HepG2 (cell line): ENCODE results near the gene NTPCR. TPM values are rescaled to one million over a fixed set of nuclear protein-coding genes. Genes with fewer than 3 reads are reported as not detected.

Experiments used
- ATAC-seq: fragments of 200-7000 bp; cut with Tn5 transposase; 3 replicates; pipeline ENCODE4 v1.9.1; 2020; ENCODE audit warnings: mild to moderate bottlenecking, moderate library complexity
- BruUV-seq: library from RNA; stranded (reverse); fragments of 400-500 nt; replicated peaks from 2 replicates; lab custom pipeline; 2021; lab: Mats Ljungman, UMichigan
- CTCF ChIA-PET: fragments of 300-600 bp; formaldehyde crosslinking; extraction: SDS; loops from one replicate; lab custom pipeline; 2021; ENCODE audit warnings: low total read pairs, inconsistent platforms, low intra/inter-chr PET ratio; lab: Yijun Ruan, JAX
- POLR2A ChIA-PET: fragments of 350-600 bp; sonication (Branson Sonifier 250); formaldehyde crosslinking; loops from one replicate; lab custom pipeline; 2020; ENCODE audit warnings: antibody characterized with exemption, inconsistent platforms; lab: Yijun Ruan, JAX
- DNase-seq: peaks from one replicate; pipeline ENCODE4 v3.0.0-alpha.2; 2015; ENCODE audit warnings: low spot score
- FAIRE-seq: peaks from 3 replicates; lab custom pipeline; 2011; peaks lifted over from hg19 to GRCh38; lab: Jason Lieb, UNC
- H2AFZ ChIP-seq: one replicate; pipeline ENCODE4 v1.6.1; 2011; ENCODE audit warnings: low read length, inconsistent platforms
- H3K27ac ChIP-seq: fragments of 300-600 bp; 3 replicates; pipeline ENCODE4 v1.8.0; 2011; ENCODE audit warnings: mixed run types, mild to moderate bottlenecking, mixed read lengths, low read length, inconsistent platforms; ENCODE audit not compliant: insufficient read depth; ENCODE audit errors: extremely low read length
- H3K27me3 ChIP-seq, 2 experiments: fragments of 200-600 bp in 1 of 2; 2 replicates in 1 of 2; 3 replicates in 1 of 2; pipeline versions ENCODE4 v1.6.0 to v1.8.0; 2011; ENCODE audit warnings: low read length in 2 of 2, mild to moderate bottlenecking in 2 of 2, moderate library complexity in 2 of 2, inconsistent platforms in 1 of 2; ENCODE audit not compliant: insufficient read depth in 2 of 2, control insufficient read depth in 1 of 2
- H3K36me3 ChIP-seq, 2 experiments: fragments of 200-600 bp in 1 of 2; replicated peaks in 1 of 2; 2 replicates in 1 of 2; 3 replicates in 1 of 2; pipeline versions ENCODE4 v1.5.1 to v1.8.0; 2011; ENCODE audit warnings: low read length in 2 of 2, inconsistent platforms in 1 of 2; ENCODE audit not compliant: insufficient read depth in 2 of 2, control insufficient read depth in 1 of 2
- H3K4me1 ChIP-seq: 2 replicates; pipeline ENCODE4 v1.5.1; 2012; ENCODE audit warnings: low read length, inconsistent platforms; ENCODE audit not compliant: insufficient read depth
- H3K4me2 ChIP-seq: 2 replicates; pipeline ENCODE4 v1.6.0; 2011; ENCODE audit warnings: low read depth, low read length, inconsistent platforms
- H3K4me3 ChIP-seq, 3 experiments: fragments of 200-600 bp in 1 of 3; sonication (generic), shearing (Covaris generic) in 1 of 3; replicated peaks in 1 of 3; 2 replicates each; pipeline ENCODE4 v1.5.1; 2011 to 2016; ENCODE audit warnings: low read length in 3 of 3, inconsistent platforms in 2 of 3, low read depth in 2 of 3, mild to moderate bottlenecking in 2 of 3, control low read depth in 1 of 3, mixed read lengths in 1 of 3; ENCODE audit not compliant: insufficient read depth in 1 of 3
- H3K79me2 ChIP-seq: one replicate; pipeline ENCODE4 v1.6.1; 2011; ENCODE audit warnings: low read length, inconsistent platforms; ENCODE audit not compliant: insufficient read depth
- H3K9ac ChIP-seq: 2 replicates; pipeline ENCODE4 v1.6.0; 2011; ENCODE audit warnings: mild to moderate bottlenecking, low read depth, low read length, inconsistent platforms; ENCODE audit not compliant: insufficient read depth
- H3K9me3 ChIP-seq: 2 replicates; pipeline ENCODE4 v1.5.1; 2012; ENCODE audit warnings: mild to moderate bottlenecking, low read length
- H4K20me1 ChIP-seq: 2 replicates; pipeline ENCODE4 v1.6.0; 2011; ENCODE audit warnings: inconsistent platforms, mild to moderate bottlenecking, low read length, moderate library complexity; ENCODE audit not compliant: insufficient read depth
- ATRX ChIP-seq: sonication (generic); formaldehyde crosslinking; IDR thresholded peaks from 2 replicates; pipeline ENCODE4 v1.4.0; 2020; ENCODE audit warnings: missing genetic modification reagents, borderline replicate concordance
- ERF ChIP-seq: IDR thresholded peaks from 2 replicates; pipeline ENCODE4 v1.6.1; 2018; ENCODE audit warnings: missing biosample characterization, missing genetic modification reagents
- FOXM1 ChIP-seq: sonication (generic); formaldehyde crosslinking; IDR thresholded peaks from 2 replicates; pipeline ENCODE4 v1.5.0; 2020; ENCODE audit warnings: missing genetic modification reagents
- HMG20A ChIP-seq: IDR thresholded peaks from 2 replicates; pipeline ENCODE4 v1.6.1; 2016; ENCODE audit warnings: borderline replicate concordance
- KLF6 ChIP-seq: IDR thresholded peaks from 2 replicates; pipeline ENCODE4 v1.8.0; 2016; ENCODE audit warnings: missing biosample characterization, missing genetic modification reagents
- MAFF ChIP-seq: IDR thresholded peaks from 2 replicates; pipeline ENCODE4 v1.6.1; 2011; ENCODE audit warnings: low read depth, low read length, improper control_type of control experiment
- MEF2D ChIP-seq: sonication (generic); formaldehyde crosslinking; IDR thresholded peaks from 2 replicates; pipeline ENCODE4 v1.5.1; 2020; ENCODE audit warnings: mild to moderate bottlenecking, missing genetic modification reagents
- MZF1 ChIP-seq: sonication (generic); formaldehyde crosslinking; IDR thresholded peaks from 2 replicates; pipeline ENCODE4 v1.8.1; 2023; ENCODE audit warnings: mild to moderate bottlenecking, missing genetic modification reagents, borderline replicate concordance
- POLR2AphosphoS5 ChIP-seq: IDR thresholded peaks from 2 replicates; pipeline ENCODE4 v1.6.1; 2012; ENCODE audit warnings: low read depth, low read length
- ZBTB1 ChIP-seq: sonication (generic); formaldehyde crosslinking; IDR thresholded peaks from 2 replicates; pipeline ENCODE4 v1.4.0; 2020; ENCODE audit warnings: missing genetic modification reagents, borderline replicate concordance
- ZFP36L2 ChIP-seq: sonication (generic); formaldehyde crosslinking; IDR thresholded peaks from 2 replicates; pipeline ENCODE4 v1.4.0; 2020; ENCODE audit warnings: missing genetic modification reagents
- ZNF260 ChIP-seq: sonication (generic); formaldehyde crosslinking; IDR thresholded peaks from 2 replicates; pipeline ENCODE4 v1.4.0; 2020; ENCODE audit warnings: missing genetic modification reagents, low read depth, mild to moderate bottlenecking, borderline replicate concordance
- ZNF354B ChIP-seq: sonication (generic); formaldehyde crosslinking; IDR thresholded peaks from 2 replicates; pipeline ENCODE4 v1.8.0; 2022; ENCODE audit warnings: mild to moderate bottlenecking, missing genetic modification reagents
- ZNF550 ChIP-seq: sonication (generic); formaldehyde crosslinking; IDR thresholded peaks from 2 replicates; pipeline ENCODE4 v1.4.0; 2020; ENCODE audit warnings: mild to moderate bottlenecking, missing genetic modification reagents, borderline replicate concordance
- ZNF780A ChIP-seq: sonication (generic); formaldehyde crosslinking; IDR thresholded peaks from 2 replicates; pipeline ENCODE4 v1.8.0; 2022; ENCODE audit warnings: mild to moderate bottlenecking, missing genetic modification reagents, moderate library complexity
- WGBS: methylation state at CpG from one replicate; pipeline ENCODE4 v1.1.6; 2017; ENCODE audit warnings: low lambda C conversion rate; 5-methylcytosine and 5-hydroxymethylcytosine counted together
- in situ Hi-C: cut with HindIII; loops from 2 replicates; pipeline ENCODE4 v1.10.0; 2017; ENCODE audit warnings: low pct_unique_long_range_greater_than_20kb; ENCODE audit not compliant: extremely low pct_ligation_motif_present
- intact Hi-C: fragments of 100-400 bp; cut with micrococcal nuclease; formaldehyde crosslinking; loops from one replicate; pipeline ENCODE4 v1.10.0; 2022; ENCODE audit not compliant: unreplicated experiment
- polyA plus RNA-seq, 8 experiments: library from polyadenylated mRNA; depleted of rRNA in 3 of 8; stranded (reverse) in 7 of 8; unstranded in 1 of 8; fragments of >200 nt; fragmentation: Illumina TruSeq in 4 of 8; extraction: Trizol in 4 of 8; gene quantifications; 2 replicates each; pipeline versions ENCODE4 v1.2.1 to v1.2.3, GENCODE V29; 2011 to 2016; ENCODE audit warnings: low read depth in 4 of 8, missing spikeins in 1 of 8, mixed read lengths in 1 of 8; ENCODE audit not compliant: insufficient read depth in 1 of 8
- total RNA-seq, 5 experiments: library from RNA; depleted of rRNA; stranded (reverse); fragments of >200 nt; fragmentation: Illumina TruSeq; extraction: Trizol; gene quantifications; 2 replicates each; pipeline ENCODE4 v1.2.3, GENCODE V29; 2016; ENCODE audit warnings: low read depth in 1 of 5
- TF ChIP-seq, protein P1 (sequence below): sonication (generic); formaldehyde crosslinking; IDR thresholded peaks from 2 replicates; pipeline ENCODE4 v1.9.0; 2021; ENCODE audit warnings: missing genetic modification reagents, borderline replicate concordance
- TF ChIP-seq, protein P2 (sequence below): IDR thresholded peaks from 2 replicates; pipeline ENCODE4 v1.6.1; 2018; ENCODE audit warnings: missing genetic modification reagents
- TF ChIP-seq, protein P3 (sequence below): sonication (generic); formaldehyde crosslinking; IDR thresholded peaks from 2 replicates; pipeline ENCODE4 v1.4.0; 2020; ENCODE audit warnings: missing genetic modification reagents

NTPCR gene
- total and polyA plus RNA-seq, 2 of the 13 experiments (the other 11 are each of a cell fraction or from before 2014, with no cell fraction given), result 11.7 to 47.0 TPM

DNA sequence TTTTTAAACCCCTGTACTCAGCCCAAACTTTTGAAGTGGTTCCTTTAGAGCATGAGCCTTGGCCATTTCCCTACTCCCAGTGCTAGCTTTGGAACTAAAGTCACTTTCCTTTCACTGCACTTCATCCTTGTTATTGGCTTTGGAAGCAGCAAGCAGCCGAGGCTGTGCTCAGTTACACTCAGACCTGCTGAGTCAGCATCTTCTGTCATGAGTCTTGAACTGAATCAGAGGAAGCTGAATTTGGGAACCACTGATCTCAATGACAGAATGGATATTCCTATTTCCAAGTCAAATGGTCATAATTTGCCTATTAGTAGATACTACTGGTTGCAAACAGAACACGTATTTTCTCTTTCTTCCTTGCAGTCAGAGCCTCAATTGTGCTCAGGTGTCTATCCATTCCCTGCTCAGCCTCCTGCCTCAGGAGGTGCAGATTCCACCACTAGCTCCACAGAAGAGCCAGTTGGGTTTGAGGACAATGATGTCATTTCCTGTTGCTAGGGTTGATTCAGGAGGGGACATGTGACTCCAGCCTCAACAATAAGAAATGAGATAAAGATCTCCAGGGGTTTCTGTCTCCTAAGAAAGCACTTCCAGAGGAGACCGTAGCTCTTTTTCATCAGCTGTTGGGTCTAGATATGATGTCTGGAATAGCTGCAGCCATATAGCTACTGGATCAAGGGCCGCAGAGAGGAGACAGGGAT lies 44.9 kb upstream of the NTPCR start (continued):
- TF ChIP-seq, protein P1, sequence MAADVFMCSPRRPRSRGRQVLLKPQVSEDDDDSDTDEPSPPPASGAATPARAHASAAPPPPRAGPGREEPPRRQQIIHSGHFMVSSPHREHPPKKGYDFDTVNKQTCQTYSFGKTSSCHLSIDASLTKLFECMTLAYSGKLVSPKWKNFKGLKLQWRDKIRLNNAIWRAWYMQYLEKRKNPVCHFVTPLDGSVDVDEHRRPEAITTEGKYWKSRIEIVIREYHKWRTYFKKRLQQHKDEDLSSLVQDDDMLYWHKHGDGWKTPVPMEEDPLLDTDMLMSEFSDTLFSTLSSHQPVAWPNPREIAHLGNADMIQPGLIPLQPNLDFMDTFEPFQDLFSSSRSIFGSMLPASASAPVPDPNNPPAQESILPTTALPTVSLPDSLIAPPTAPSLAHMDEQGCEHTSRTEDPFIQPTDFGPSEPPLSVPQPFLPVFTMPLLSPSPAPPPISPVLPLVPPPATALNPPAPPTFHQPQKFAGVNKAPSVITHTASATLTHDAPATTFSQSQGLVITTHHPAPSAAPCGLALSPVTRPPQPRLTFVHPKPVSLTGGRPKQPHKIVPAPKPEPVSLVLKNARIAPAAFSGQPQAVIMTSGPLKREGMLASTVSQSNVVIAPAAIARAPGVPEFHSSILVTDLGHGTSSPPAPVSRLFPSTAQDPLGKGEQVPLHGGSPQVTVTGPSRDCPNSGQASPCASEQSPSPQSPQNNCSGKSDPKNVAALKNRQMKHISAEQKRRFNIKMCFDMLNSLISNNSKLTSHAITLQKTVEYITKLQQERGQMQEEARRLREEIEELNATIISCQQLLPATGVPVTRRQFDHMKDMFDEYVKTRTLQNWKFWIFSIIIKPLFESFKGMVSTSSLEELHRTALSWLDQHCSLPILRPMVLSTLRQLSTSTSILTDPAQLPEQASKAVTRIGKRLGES (CRISPR knock-in tag), result no peak
- TF ChIP-seq MAFF, result peak; percentile 99
- TF ChIP-seq KLF6 (CRISPR knock-in tag), result no peak
- no peak for TF ChIP-seq ATRX (CRISPR knock-in tag)
- TF ChIP-seq ERF (CRISPR knock-in tag), result no peak
- TF ChIP-seq ZNF780A (CRISPR knock-in tag), result no peak

- no peaks in the 10 kb centered on the region for H3K4me1 ChIP-seq
- H3K36me3 ChIP-seq, result no peaks in the 10 kb centered on the region
- H3K4me3 ChIP-seq, result no peak overlapping the region
- intact Hi-C loops, result no loop called here
- CTCF ChIA-PET, result no interaction called here
- 20% methylated on average over 6 of the region's 6 CpGs for WGBS
- no peak overlapping the region for H3K27ac ChIP-seq
- H3K9ac ChIP-seq, result no peak overlapping the region
- H3K79me2 ChIP-seq, result no peaks in the 10 kb centered on the region
- H3K27me3 ChIP-seq, result peaks cover 0 to 3% of the 10 kb centered on the region in 2 experiments; a peak in 2 of 5 replicates
- ATAC-seq (no peak), DNase-seq (no peak), FAIRE-seq (no peak)
- POLR2A ChIA-PET, result no interaction called here
- no peak overlapping the region for H3K4me2 ChIP-seq
- no TSS peak for BruUV-seq
- no peaks in the 10 kb centered on the region for H3K9me3 ChIP-seq
- H2AFZ ChIP-seq, result no peak overlapping the region
- in situ Hi-C loops, result no loop called here
- no peak for TF ChIP-seq MEF2D (CRISPR knock-in tag)
- TF ChIP-seq, protein P2, sequence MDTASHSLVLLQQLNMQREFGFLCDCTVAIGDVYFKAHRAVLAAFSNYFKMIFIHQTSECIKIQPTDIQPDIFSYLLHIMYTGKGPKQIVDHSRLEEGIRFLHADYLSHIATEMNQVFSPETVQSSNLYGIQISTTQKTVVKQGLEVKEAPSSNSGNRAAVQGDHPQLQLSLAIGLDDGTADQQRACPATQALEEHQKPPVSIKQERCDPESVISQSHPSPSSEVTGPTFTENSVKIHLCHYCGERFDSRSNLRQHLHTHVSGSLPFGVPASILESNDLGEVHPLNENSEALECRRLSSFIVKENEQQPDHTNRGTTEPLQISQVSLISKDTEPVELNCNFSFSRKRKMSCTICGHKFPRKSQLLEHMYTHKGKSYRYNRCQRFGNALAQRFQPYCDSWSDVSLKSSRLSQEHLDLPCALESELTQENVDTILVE (CRISPR knock-in tag), result no peak
- no peak for TF ChIP-seq MZF1 (CRISPR knock-in tag)
- TF ChIP-seq ZNF550 (CRISPR knock-in tag), result no peak
- no peak for TF ChIP-seq ZFP36L2 (CRISPR knock-in tag)
- no peak for TF ChIP-seq ZBTB1
- TF ChIP-seq ZNF260 (CRISPR knock-in tag), result no peak
- no peak for TF ChIP-seq ZNF354B (CRISPR knock-in tag)
- no peak for TF ChIP-seq POLR2AphosphoS5
- TF ChIP-seq, protein P3, sequence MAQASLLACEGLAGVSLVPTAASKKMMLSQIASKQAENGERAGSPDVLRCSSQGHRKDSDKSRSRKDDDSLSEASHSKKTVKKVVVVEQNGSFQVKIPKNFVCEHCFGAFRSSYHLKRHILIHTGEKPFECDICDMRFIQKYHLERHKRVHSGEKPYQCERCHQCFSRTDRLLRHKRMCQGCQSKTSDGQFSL, result no peak
- TF ChIP-seq HMG20A (CRISPR knock-in tag), result no peak
- TF ChIP-seq FOXM1, result no peak
- H4K20me1 ChIP-seq, result no peaks in the 10 kb centered on the region
Measured at GRCh38 chr1:232906441-232906840, 44.0 kb upstream of the NTPCR start.
